ENCODE measurements around the gene COA8. TPM values are rescaled to one million over a fixed set of nuclear protein-coding genes. Genes with fewer than 3 reads are reported as not detected.
"Not testable (repeated sequence)": the region's sequence is repeated elsewhere in the genome, so short reads cannot be mapped to it uniquely, and the experiment has no call there.

Gene COA8
- total and polyA plus RNA-seq, 2 of the 13 experiments (the other 11 are each of a cell fraction or from before 2014, with no cell fraction given), result 10.9 to 25.1 TPM

DNA sequence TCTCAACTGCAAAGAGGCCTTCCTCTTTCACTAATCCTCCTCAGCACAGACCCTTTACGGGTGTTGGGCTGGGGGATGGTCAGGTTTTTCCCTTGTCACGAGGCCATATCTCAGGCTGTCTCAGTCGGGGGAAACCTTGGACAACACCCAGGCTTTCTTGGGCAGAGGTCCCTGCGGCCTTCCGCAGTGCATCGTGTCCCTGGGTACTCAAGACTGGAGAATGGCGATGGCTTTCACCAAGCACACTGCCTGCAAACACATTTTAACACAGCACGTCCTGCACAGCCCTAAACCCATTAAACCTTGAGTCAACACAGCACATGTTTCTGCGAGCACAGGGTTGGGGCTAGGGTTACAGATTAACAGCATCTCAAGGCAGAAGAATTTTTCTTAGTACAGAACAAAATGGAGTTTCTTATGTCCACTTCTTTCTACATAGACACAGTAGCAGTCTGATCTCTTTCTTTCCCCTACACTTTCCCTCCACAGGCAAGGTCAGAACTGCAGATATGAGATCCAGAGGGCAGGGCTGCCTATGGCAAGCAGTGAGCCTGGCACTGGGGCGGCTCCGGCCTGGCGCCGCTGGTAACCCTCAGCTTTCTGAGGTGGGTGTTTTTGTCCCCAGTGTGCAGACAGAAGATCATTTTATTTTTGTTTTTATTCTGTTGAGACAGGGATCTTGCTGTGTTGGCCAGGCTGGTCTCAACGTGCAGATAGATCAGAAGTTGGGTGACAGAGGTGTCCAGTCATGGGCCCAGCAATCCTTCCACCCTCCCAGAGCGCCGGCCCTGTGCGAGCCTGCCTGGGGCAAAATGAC is 37.1 kb upstream of the COA8 start (continued):
- TF ChIP-seq MIER3 (CRISPR knock-in tag; IDR thresholded peaks at IDR 0.05; ENCODE audit: borderline replicate concordance) (peak; percentile 62; the same call in 1 of the 2 replicates), MXI1 (IDR thresholded peaks at IDR 0.05; ENCODE audit: borderline replicate concordance, low read depth, low read length) (peak; percentile 28; the same call in 1 of the 3 replicates), PHF8 (CRISPR knock-in tag; IDR thresholded peaks at IDR 0.05) (peak; percentile 56; the same call in 1 of the 2 replicates), ERF (CRISPR knock-in tag; IDR thresholded peaks at IDR 0.05) (peak; percentile 31; the same call in 1 of the 2 replicates), ZNF33B (CRISPR knock-in tag; IDR thresholded peaks at IDR 0.05) (0 out of 2 replicates have a peak, but pooled peaks have one; percentile 16), ZNF430 (CRISPR knock-in tag; IDR thresholded peaks at IDR 0.05) (peak; percentile 11; the same call in 1 of the 2 replicates), LCORL (CRISPR knock-in tag; IDR thresholded peaks at IDR 0.05) (peak; percentile 76; the same call in 1 of the 2 replicates), FOXP1 (CRISPR knock-in tag; IDR thresholded peaks at IDR 0.05) (peak; percentile 38; the same call in 1 of the 2 replicates)
- TF ChIP-seq, protein P1, sequence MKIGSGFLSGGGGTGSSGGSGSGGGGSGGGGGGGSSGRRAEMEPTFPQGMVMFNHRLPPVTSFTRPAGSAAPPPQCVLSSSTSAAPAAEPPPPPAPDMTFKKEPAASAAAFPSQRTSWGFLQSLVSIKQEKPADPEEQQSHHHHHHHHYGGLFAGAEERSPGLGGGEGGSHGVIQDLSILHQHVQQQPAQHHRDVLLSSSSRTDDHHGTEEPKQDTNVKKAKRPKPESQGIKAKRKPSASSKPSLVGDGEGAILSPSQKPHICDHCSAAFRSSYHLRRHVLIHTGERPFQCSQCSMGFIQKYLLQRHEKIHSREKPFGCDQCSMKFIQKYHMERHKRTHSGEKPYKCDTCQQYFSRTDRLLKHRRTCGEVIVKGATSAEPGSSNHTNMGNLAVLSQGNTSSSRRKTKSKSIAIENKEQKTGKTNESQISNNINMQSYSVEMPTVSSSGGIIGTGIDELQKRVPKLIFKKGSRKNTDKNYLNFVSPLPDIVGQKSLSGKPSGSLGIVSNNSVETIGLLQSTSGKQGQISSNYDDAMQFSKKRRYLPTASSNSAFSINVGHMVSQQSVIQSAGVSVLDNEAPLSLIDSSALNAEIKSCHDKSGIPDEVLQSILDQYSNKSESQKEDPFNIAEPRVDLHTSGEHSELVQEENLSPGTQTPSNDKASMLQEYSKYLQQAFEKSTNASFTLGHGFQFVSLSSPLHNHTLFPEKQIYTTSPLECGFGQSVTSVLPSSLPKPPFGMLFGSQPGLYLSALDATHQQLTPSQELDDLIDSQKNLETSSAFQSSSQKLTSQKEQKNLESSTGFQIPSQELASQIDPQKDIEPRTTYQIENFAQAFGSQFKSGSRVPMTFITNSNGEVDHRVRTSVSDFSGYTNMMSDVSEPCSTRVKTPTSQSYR (CRISPR knock-in tag; IDR thresholded peaks at IDR 0.05; ENCODE audit: borderline replicate concordance), result peak; percentile 59; the same call in 1 of the 2 replicates
- TF ChIP-seq, protein P2, sequence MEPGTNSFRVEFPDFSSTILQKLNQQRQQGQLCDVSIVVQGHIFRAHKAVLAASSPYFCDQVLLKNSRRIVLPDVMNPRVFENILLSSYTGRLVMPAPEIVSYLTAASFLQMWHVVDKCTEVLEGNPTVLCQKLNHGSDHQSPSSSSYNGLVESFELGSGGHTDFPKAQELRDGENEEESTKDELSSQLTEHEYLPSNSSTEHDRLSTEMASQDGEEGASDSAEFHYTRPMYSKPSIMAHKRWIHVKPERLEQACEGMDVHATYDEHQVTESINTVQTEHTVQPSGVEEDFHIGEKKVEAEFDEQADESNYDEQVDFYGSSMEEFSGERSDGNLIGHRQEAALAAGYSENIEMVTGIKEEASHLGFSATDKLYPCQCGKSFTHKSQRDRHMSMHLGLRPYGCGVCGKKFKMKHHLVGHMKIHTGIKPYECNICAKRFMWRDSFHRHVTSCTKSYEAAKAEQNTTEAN (CRISPR knock-in tag; conservative IDR thresholded peaks at IDR 0.05), result peak; percentile 29; the same call in 1 of the 2 replicates
- TF ChIP-seq, protein P3, sequence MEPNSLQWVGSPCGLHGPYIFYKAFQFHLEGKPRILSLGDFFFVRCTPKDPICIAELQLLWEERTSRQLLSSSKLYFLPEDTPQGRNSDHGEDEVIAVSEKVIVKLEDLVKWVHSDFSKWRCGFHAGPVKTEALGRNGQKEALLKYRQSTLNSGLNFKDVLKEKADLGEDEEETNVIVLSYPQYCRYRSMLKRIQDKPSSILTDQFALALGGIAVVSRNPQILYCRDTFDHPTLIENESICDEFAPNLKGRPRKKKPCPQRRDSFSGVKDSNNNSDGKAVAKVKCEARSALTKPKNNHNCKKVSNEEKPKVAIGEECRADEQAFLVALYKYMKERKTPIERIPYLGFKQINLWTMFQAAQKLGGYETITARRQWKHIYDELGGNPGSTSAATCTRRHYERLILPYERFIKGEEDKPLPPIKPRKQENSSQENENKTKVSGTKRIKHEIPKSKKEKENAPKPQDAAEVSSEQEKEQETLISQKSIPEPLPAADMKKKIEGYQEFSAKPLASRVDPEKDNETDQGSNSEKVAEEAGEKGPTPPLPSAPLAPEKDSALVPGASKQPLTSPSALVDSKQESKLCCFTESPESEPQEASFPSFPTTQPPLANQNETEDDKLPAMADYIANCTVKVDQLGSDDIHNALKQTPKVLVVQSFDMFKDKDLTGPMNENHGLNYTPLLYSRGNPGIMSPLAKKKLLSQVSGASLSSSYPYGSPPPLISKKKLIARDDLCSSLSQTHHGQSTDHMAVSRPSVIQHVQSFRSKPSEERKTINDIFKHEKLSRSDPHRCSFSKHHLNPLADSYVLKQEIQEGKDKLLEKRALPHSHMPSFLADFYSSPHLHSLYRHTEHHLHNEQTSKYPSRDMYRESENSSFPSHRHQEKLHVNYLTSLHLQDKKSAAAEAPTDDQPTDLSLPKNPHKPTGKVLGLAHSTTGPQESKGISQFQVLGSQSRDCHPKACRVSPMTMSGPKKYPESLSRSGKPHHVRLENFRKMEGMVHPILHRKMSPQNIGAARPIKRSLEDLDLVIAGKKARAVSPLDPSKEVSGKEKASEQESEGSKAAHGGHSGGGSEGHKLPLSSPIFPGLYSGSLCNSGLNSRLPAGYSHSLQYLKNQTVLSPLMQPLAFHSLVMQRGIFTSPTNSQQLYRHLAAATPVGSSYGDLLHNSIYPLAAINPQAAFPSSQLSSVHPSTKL (CRISPR knock-in tag; IDR thresholded peaks at IDR 0.05), result peak; percentile 45; the same call in 1 of the 2 replicates
- TF ChIP-seq LCORL, FOXP1 (IDR thresholded peaks at IDR 0.05): not testable (repeated sequence)
- TF ChIP-seq, protein P4, sequence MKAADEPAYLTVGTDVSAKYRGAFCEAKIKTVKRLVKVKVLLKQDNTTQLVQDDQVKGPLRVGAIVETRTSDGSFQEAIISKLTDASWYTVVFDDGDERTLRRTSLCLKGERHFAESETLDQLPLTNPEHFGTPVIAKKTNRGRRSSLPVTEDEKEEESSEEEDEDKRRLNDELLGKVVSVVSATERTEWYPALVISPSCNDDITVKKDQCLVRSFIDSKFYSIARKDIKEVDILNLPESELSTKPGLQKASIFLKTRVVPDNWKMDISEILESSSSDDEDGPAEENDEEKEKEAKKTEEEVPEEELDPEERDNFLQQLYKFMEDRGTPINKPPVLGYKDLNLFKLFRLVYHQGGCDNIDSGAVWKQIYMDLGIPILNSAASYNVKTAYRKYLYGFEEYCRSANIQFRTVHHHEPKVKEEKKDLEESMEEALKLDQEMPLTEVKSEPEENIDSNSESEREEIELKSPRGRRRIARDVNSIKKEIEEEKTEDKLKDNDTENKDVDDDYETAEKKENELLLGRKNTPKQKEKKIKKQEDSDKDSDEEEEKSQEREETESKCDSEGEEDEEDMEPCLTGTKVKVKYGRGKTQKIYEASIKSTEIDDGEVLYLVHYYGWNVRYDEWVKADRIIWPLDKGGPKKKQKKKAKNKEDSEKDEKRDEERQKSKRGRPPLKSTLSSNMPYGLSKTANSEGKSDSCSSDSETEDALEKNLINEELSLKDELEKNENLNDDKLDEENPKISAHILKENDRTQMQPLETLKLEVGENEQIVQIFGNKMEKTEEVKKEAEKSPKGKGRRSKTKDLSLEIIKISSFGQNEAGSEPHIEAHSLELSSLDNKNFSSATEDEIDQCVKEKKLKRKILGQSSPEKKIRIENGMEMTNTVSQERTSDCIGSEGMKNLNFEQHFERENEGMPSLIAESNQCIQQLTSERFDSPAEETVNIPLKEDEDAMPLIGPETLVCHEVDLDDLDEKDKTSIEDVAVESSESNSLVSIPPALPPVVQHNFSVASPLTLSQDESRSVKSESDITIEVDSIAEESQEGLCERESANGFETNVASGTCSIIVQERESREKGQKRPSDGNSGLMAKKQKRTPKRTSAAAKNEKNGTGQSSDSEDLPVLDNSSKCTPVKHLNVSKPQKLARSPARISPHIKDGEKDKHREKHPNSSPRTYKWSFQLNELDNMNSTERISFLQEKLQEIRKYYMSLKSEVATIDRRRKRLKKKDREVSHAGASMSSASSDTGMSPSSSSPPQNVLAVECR (CRISPR knock-in tag; IDR thresholded peaks at IDR 0.05; ENCODE audit: borderline replicate concordance), result peak; percentile 53; the same call in 1 of the 2 replicates
- TF ChIP-seq, protein P5, sequence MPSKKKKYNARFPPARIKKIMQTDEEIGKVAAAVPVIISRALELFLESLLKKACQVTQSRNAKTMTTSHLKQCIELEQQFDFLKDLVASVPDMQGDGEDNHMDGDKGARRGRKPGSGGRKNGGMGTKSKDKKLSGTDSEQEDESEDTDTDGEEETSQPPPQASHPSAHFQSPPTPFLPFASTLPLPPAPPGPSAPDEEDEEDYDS (CRISPR knock-in tag; IDR thresholded peaks at IDR 0.05), result peak; percentile 84

All from HepG2 (cell line).